Measurements from ENCODE around the gene TMEM200A. TPM values are rescaled to one million over a fixed set of nuclear protein-coding genes. Genes with fewer than 3 reads are reported as not detected.

The TMEM200A gene
- total RNA-seq, 6 donors from 2014 or later = under 0.01 to 5.5 (median 3.3) TPM

- Histone ChIP-seq H3K4me3 (no peak overlapping the region), H3K27me3 (no peaks in the 10 kb centered on the region), H3K9me3 (no peaks in the 10 kb centered on the region), H3K4me1 (no peaks in the 10 kb centered on the region), H3K27ac (no peak overlapping the region), H3K36me3 (no peaks in the 10 kb centered on the region)
- ATAC-seq (ENCODE audit: low FRiP score in 2 of 2) (no peak), DNase-seq (no peak)
- 91 to 94% methylated on average over 3 of the region's 3 CpGs for WGBS, 2 donors
- no peak for TF ChIP-seq POLR2AphosphoS5 (IDR thresholded peaks at IDR 0.05)
- TF ChIP-seq POLR2A (IDR thresholded peaks at IDR 0.05) = no peak
- TF ChIP-seq CTCF (IDR thresholded peaks at IDR 0.05) = no peak
- no peak for TF ChIP-seq EP300 (IDR thresholded peaks at IDR 0.05)
Observed at GRCh38 chr6:130434174-130434873, 68.5 kb downstream of the TMEM200A start.

- TF ChIP-seq EP300 (IDR thresholded peaks at IDR 0.05) (no peak), CTCF (IDR thresholded peaks at IDR 0.05) (no peak), POLR2A (IDR thresholded peaks at IDR 0.05) (no peak), POLR2AphosphoS5 (IDR thresholded peaks at IDR 0.05) (no peak)
- Histone ChIP-seq H3K36me3 (no peaks in the 10 kb centered on the region), H3K9me3 (no peaks in the 10 kb centered on the region), H3K27ac (no peak overlapping the region), H3K27me3 (no peaks in the 10 kb centered on the region), H3K4me1 (no peaks in the 10 kb centered on the region), H3K4me3 (no peak overlapping the region)
- no peak for ATAC-seq (ENCODE audit: low FRiP score in 2 of 2)
- 79 to 81% methylated on average over 4 of the region's 4 CpGs for WGBS, 2 donors
- no peak for DNase-seq
Observed at GRCh38 chr6:130435181-130435580, 69.4 kb downstream of the TMEM200A start.

- Histone ChIP-seq H3K36me3 (peaks cover 0 to 7% (median 0%) of the 10 kb centered on the region in 4 donors), H3K4me1 (no peaks in the 10 kb centered on the region), H3K27ac (no peak overlapping the region), H3K27me3 (no peaks in the 10 kb centered on the region), H3K4me3 (no peak overlapping the region), H3K9me3 (no peaks in the 10 kb centered on the region)
- TF ChIP-seq POLR2AphosphoS5 (IDR thresholded peaks at IDR 0.05) (no peak), CTCF (IDR thresholded peaks at IDR 0.05) (no peak), EP300 (IDR thresholded peaks at IDR 0.05) (no peak), POLR2A (IDR thresholded peaks at IDR 0.05) (no peak)
- ATAC-seq (ENCODE audit: low FRiP score in 2 of 2) (no peak), DNase-seq (no peak)
- 0% methylated on average over 1 of the region's 1 CpG for WGBS, 2 donors
Observed at GRCh38 chr6:130437961-130438360, 72.1 kb downstream of the TMEM200A start.

- H3K27me3 ChIP-seq = no peaks in the 10 kb centered on the region
- no peak for TF ChIP-seq POLR2AphosphoS5 (IDR thresholded peaks at IDR 0.05)
- no peak for TF ChIP-seq CTCF (IDR thresholded peaks at IDR 0.05)
- TF ChIP-seq POLR2A (IDR thresholded peaks at IDR 0.05) = no peak
- no peak for TF ChIP-seq EP300 (IDR thresholded peaks at IDR 0.05)
- DNase-seq (no peak), ATAC-seq (ENCODE audit: low FRiP score in 2 of 2) (no peak)
- no peaks in the 10 kb centered on the region for H3K9me3 ChIP-seq
- no peaks in the 10 kb centered on the region for H3K4me1 ChIP-seq
- no peak overlapping the region for H3K27ac ChIP-seq
- no peaks in the 10 kb centered on the region for H3K36me3 ChIP-seq
- H3K4me3 ChIP-seq = no peak overlapping the region
Observed at GRCh38 chr6:130447374-130447773, 81.6 kb downstream of the TMEM200A start.

GRCh38 chr6:130452336-130452735 lies 86.5 kb downstream of the TMEM200A start:
- no peaks in the 10 kb centered on the region for H3K36me3 ChIP-seq
- H3K9me3 ChIP-seq = no peaks in the 10 kb centered on the region
- H3K27ac ChIP-seq = no peak overlapping the region
- 93 to 97% methylated on average over 1 of the region's 1 CpG for WGBS, 2 donors
- no peaks in the 10 kb centered on the region for H3K27me3 ChIP-seq
- TF ChIP-seq POLR2AphosphoS5 (IDR thresholded peaks at IDR 0.05) (no peak), CTCF (IDR thresholded peaks at IDR 0.05) (no peak), POLR2A (IDR thresholded peaks at IDR 0.05) (no peak), EP300 (IDR thresholded peaks at IDR 0.05) (no peak)
- DNase-seq (no peak), ATAC-seq (ENCODE audit: low FRiP score in 2 of 2) (no peak)
- H3K4me3 ChIP-seq = no peak overlapping the region
- no peaks in the 10 kb centered on the region for H3K4me1 ChIP-seq

All from upper lobe of left lung (tissue), 6 donors.